Measurements from ENCODE around the gene TAGAP. TPM values are rescaled to one million over a fixed set of nuclear protein-coding genes. Genes with fewer than 3 reads are reported as not detected.
A peak's percentile ranks its signal among the peaks of the same experiment; 100 is the strongest.
"Not testable (repeated sequence)": the region's sequence is repeated elsewhere in the genome, so short reads cannot be mapped to it uniquely, and the experiment has no call there.

Gene TAGAP
- total RNA-seq, 1 experiment from 2014 or later: 4.7 TPM

GRCh38 chr6:158999154-158999665 is 45.6 kb downstream of the TAGAP start:
- no peak overlapping the region; the same call in 1 of the 2 replicates for H3K27ac ChIP-seq
- H3K4me3 ChIP-seq: peak overlapping the region; percentile 67
- H3K27me3 ChIP-seq: no peaks in the 10 kb centered on the region
- H3K4me1 ChIP-seq: no peaks in the 10 kb centered on the region; the same call in 1 of the 2 replicates
- no peaks in the 10 kb centered on the region for H3K36me3 ChIP-seq
- H3K9me3 ChIP-seq (replicated peaks): no peaks in the 10 kb centered on the region
- DNase-seq: no peak

DNA sequence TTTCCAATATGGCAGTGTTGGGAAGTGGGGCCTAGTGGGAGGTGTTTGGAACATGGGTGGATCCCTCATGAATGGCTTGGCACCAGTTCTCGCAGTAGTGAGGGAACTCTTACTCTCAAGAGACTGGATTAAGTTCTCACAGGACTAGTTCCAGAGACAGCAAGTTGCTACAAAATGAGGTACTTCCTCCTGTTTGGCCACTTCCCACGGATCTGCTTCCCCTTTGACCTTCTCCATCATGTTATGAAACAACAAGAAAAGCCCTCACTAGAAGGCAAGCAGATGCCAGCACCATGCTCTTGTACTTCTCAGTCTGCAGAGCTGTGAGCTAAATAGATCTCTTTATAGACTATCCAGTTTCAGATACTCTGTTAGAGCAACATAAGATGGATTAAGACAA is 47.9 kb downstream of the TAGAP start:
- Histone ChIP-seq H3K9me3 (replicated peaks) (no peaks in the 10 kb centered on the region), H3K4me3 (no peak overlapping the region)

DNA sequence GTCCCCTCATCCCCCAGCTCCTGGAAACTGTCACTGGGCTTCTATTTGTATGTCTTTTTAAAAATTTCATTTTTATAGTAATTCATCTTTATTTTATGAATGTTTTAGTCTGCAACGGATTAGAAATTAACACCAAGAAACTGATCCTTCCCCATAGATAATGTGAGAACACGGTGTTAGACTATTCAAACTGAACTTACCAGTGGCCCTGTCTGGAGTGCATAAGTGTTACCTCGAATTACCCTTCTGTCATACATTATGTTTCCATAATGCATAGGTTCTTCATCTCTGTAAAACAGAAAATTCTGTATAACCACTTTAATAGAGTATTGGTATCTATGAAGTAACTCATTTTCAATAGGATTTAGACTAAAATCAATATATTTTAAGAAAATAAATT is 51.2 kb downstream of the TAGAP start:
- no peak for DNase-seq
- 0 out of 2 replicates have a peak, but pooled peaks cover 2% of the 10 kb centered on the region for H3K9me3 ChIP-seq (replicated peaks)
- no peak overlapping the region for H3K4me3 ChIP-seq
- no peaks in the 10 kb centered on the region for H3K27me3 ChIP-seq
- H3K36me3 ChIP-seq: no peaks in the 10 kb centered on the region
- no peaks in the 10 kb centered on the region; the same call in 1 of the 2 replicates for H3K4me1 ChIP-seq
- no peak overlapping the region for H3K27ac ChIP-seq

More for the DNA sequence above, 47.9 kb downstream of the TAGAP start:
- Histone ChIP-seq H3K27ac (no peak overlapping the region), H3K36me3 (no peaks in the 10 kb centered on the region), H3K27me3 (no peaks in the 10 kb centered on the region), H3K4me1 (no peaks in the 10 kb centered on the region; the same call in 1 of the 2 replicates)
- no peak for DNase-seq

- Histone ChIP-seq H3K27me3 (no peaks in the 10 kb centered on the region), H3K9me3 (replicated peaks) (peaks cover 2% of the 10 kb centered on the region; the same call in 1 of the 2 replicates), H3K36me3 (no peaks in the 10 kb centered on the region), H3K4me3 (no peak overlapping the region), H3K4me1 (no peaks in the 10 kb centered on the region; the same call in 1 of the 2 replicates), H3K27ac (no peak overlapping the region)
- no peak for DNase-seq
These were observed 53.6 kb downstream of the TAGAP start for GRCh38 chr6:158991017-158991723.

GRCh38 chr6:158989711-158990110 is 55.1 kb downstream of the TAGAP start:
- H3K27me3 ChIP-seq; H3K9me3 ChIP-seq (replicated peaks); DNase-seq; H3K4me1 ChIP-seq; H3K4me3 ChIP-seq; H3K27ac ChIP-seq; H3K36me3 ChIP-seq: not testable (repeated sequence)

GRCh38 chr6:158988477-158988876 is 56.3 kb downstream of the TAGAP start:
- Histone ChIP-seq H3K36me3 (no peaks in the 10 kb centered on the region), H3K9me3 (replicated peaks) (peaks cover 2% of the 10 kb centered on the region; the same call in 1 of the 2 replicates), H3K4me1 (no peaks in the 10 kb centered on the region), H3K27me3 (no peaks in the 10 kb centered on the region), H3K27ac (no peak overlapping the region), H3K4me3 (no peak overlapping the region)
- DNase-seq: no peak

- DNase-seq: no peak
- Histone ChIP-seq H3K27ac (no peak overlapping the region), H3K9me3 (replicated peaks) (peaks cover 2% of the 10 kb centered on the region; the same call in 1 of the 2 replicates), H3K4me3 (no peak overlapping the region), H3K36me3 (no peaks in the 10 kb centered on the region), H3K4me1 (no peaks in the 10 kb centered on the region), H3K27me3 (no peaks in the 10 kb centered on the region)
These were observed 57.1 kb downstream of the TAGAP start for GRCh38 chr6:158987657-158988056.

Other genes starting within 250 kb of the TAGAP start
- gene EZR, start 225.6 kb downstream of the TAGAP start, total RNA-seq (2014; rRNA removed; shearing (Covaris generic)): 41.9 and 44.6 TPM in 2 replicates
- 1.2 and 1.8 TPM in 2 replicates for gene RSPH3, start 44.8 kb downstream of the TAGAP start, total RNA-seq (2014; rRNA removed; shearing (Covaris generic))
- gene FNDC1, start 124.4 kb upstream of the TAGAP start, total RNA-seq (2014; rRNA removed; shearing (Covaris generic)): not detected in 2 replicates